ENCODE results near the gene PCDH9.

- TF ChIP-seq CTCF (IDR thresholded peaks at IDR 0.05) (no peak), POLR2A (IDR thresholded peaks at IDR 0.05) (no peak)
These were observed 403.7 kb downstream of the PCDH9 start for GRCh38 chr13:66826398-66826797.

Measured in Peyer's patch (tissue), 4 donors.